ENCODE results near the gene CNOT6.

DNA sequence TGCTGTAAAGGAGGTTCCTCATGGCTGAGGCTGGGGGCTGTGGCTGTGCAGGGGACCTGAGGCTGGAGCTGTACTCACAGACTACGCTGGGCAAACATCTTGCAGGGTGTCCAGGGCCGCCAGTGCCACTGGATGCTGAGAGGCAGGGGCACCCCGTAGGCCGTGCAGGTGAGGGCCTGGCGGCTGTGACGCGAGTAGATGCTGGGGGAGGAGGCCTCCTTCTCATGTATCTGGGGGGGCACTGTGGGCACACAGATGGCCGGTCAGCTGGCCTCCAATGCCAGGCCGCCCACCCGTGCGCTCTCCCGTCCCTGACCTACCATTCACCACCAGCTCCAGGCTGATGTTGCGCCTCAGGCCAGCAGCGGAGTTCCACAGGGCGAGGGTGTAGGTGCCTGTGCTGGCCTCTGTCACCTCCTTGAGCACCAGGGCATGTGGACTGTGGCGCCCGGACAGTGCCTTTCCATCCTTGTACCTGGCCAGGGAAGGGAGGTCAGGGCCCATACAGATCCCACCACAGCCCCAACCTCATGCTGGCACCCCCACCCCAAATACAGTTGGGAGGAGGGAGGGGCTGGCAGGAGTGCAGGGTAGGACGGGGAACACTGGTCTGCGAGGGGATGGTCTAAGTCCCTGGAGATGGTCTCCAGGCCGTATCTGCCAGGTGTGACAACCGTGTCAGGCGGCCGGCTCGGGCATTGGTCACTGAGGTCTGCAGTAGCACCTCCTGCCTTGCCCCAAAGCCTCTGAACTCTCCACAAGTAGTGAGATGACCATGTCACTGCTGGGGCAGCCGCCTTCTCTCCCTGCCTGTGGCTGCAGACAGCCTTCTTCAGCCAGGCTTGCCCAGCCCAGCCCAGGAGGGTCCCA, 131.8 kb downstream of the CNOT6 start:
- TF ChIP-seq, protein P1, sequence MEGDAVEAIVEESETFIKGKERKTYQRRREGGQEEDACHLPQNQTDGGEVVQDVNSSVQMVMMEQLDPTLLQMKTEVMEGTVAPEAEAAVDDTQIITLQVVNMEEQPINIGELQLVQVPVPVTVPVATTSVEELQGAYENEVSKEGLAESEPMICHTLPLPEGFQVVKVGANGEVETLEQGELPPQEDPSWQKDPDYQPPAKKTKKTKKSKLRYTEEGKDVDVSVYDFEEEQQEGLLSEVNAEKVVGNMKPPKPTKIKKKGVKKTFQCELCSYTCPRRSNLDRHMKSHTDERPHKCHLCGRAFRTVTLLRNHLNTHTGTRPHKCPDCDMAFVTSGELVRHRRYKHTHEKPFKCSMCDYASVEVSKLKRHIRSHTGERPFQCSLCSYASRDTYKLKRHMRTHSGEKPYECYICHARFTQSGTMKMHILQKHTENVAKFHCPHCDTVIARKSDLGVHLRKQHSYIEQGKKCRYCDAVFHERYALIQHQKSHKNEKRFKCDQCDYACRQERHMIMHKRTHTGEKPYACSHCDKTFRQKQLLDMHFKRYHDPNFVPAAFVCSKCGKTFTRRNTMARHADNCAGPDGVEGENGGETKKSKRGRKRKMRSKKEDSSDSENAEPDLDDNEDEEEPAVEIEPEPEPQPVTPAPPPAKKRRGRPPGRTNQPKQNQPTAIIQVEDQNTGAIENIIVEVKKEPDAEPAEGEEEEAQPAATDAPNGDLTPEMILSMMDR (IDR thresholded peaks at IDR 0.05; ENCODE audit: low read depth, low read length, missing input control): no peak
- TF ChIP-seq GABPA (IDR thresholded peaks at IDR 0.05 in 1 of 2, conservative IDR thresholded peaks at IDR 0.05 in 1 of 2): no peak
- no peak for TF ChIP-seq JUND (IDR thresholded peaks at IDR 0.05)
- no peak for TF ChIP-seq EGR1 (IDR thresholded peaks at IDR 0.05; ENCODE audit: low read depth in 2 of 2)
- TF ChIP-seq TAF1 (conservative IDR thresholded peaks at IDR 0.05): no peak
- TF ChIP-seq, protein P2, sequence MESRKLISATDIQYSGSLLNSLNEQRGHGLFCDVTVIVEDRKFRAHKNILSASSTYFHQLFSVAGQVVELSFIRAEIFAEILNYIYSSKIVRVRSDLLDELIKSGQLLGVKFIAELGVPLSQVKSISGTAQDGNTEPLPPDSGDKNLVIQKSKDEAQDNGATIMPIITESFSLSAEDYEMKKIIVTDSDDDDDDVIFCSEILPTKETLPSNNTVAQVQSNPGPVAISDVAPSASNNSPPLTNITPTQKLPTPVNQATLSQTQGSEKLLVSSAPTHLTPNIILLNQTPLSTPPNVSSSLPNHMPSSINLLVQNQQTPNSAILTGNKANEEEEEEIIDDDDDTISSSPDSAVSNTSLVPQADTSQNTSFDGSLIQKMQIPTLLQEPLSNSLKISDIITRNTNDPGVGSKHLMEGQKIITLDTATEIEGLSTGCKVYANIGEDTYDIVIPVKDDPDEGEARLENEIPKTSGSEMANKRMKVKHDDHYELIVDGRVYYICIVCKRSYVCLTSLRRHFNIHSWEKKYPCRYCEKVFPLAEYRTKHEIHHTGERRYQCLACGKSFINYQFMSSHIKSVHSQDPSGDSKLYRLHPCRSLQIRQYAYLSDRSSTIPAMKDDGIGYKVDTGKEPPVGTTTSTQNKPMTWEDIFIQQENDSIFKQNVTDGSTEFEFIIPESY (IDR thresholded peaks at IDR 0.05): no peak
- TF ChIP-seq SP1 (IDR thresholded peaks at IDR 0.05): no peak
- TF ChIP-seq YY1 (IDR thresholded peaks at IDR 0.05): no peak
- no peak for TF ChIP-seq FOXA1 (IDR thresholded peaks at IDR 0.05)
- TF ChIP-seq RAD21 (IDR thresholded peaks at IDR 0.05): no peak
- TF ChIP-seq, protein P3, sequence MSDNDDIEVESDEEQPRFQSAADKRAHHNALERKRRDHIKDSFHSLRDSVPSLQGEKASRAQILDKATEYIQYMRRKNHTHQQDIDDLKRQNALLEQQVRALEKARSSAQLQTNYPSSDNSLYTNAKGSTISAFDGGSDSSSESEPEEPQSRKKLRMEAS (IDR thresholded peaks at IDR 0.05): no peak
- TF ChIP-seq RXRA (IDR thresholded peaks at IDR 0.05): no peak
- no peak for TF ChIP-seq REST (IDR thresholded peaks at IDR 0.05)
